Neuronal stem cell (in vitro differentiated cells): Measurements from ENCODE around the gene LLPH.

ENCODE experiments used
- DNase-seq: peaks from one replicate; pipeline ENCODE4 v3.0.0-alpha.2; 2013; ENCODE audit warnings: low spot score
- H2AFZ ChIP-seq: one replicate; pipeline ENCODE4 v1.6.1; 2013; ENCODE audit warnings: mild to moderate bottlenecking, low read length, inconsistent platforms
- H2AK5ac ChIP-seq: 2 replicates; pipeline ENCODE4 v1.6.1; 2013; ENCODE audit warnings: low read depth, mild to moderate bottlenecking, inconsistent platforms, low read length, moderate library complexity, mixed read lengths
- H2BK120ac ChIP-seq: 2 replicates; pipeline ENCODE4 v1.6.1; 2013; ENCODE audit warnings: low read depth, mild to moderate bottlenecking, inconsistent platforms, low read length, moderate library complexity, mixed read lengths
- H2BK12ac ChIP-seq: one replicate; pipeline ENCODE4 v1.6.1; 2013; ENCODE audit warnings: low read length, inconsistent platforms
- H2BK15ac ChIP-seq: 2 replicates; pipeline ENCODE4 v1.6.1; 2013; ENCODE audit warnings: mild to moderate bottlenecking, low read length, inconsistent platforms, mixed read lengths
- H2BK5ac ChIP-seq: one replicate; pipeline ENCODE4 v1.6.1; 2013; ENCODE audit warnings: inconsistent platforms, mild to moderate bottlenecking, low read length, moderate library complexity
- H3K14ac ChIP-seq: one replicate; pipeline ENCODE4 v1.6.1; 2013; ENCODE audit warnings: low read length, inconsistent platforms
- H3K18ac ChIP-seq: 2 replicates; pipeline ENCODE4 v1.6.1; 2013; ENCODE audit warnings: low read length, inconsistent platforms
- H3K23ac ChIP-seq: 2 replicates; pipeline ENCODE4 v1.6.1; 2013; ENCODE audit warnings: low read depth, mild to moderate bottlenecking, mixed read lengths, low read length, inconsistent platforms; ENCODE audit not compliant: poor library complexity
- H3K27ac ChIP-seq: replicated peaks from 3 replicates; pipeline ENCODE4 v1.5.1; 2013; ENCODE audit warnings: low read length, inconsistent platforms
- H3K27me3 ChIP-seq, 3 experiments: 2 replicates each; pipeline ENCODE4 v1.6.1; 2013; ENCODE audit warnings: low read length in 3 of 3, mild to moderate bottlenecking in 2 of 3, inconsistent platforms in 1 of 3, low read depth in 1 of 3, mixed read lengths in 1 of 3, moderate library complexity in 1 of 3; ENCODE audit not compliant: control insufficient read depth in 3 of 3, insufficient read depth in 3 of 3
- H3K36me3 ChIP-seq, 2 donors: replicated peaks in 1 of 2; 2 replicates each; pipeline ENCODE4 v1.6.1; 2013; ENCODE audit warnings: low read length in 2 of 2; ENCODE audit not compliant: control insufficient read depth in 2 of 2, insufficient read depth in 2 of 2
- H3K4ac ChIP-seq: 2 replicates; pipeline ENCODE4 v1.6.1; 2013; ENCODE audit warnings: inconsistent platforms, mild to moderate bottlenecking, low read length, moderate library complexity
- H3K4me1 ChIP-seq, 2 donors: 1 replicate in 1 of 2; 2 replicates in 1 of 2; pipeline ENCODE4 v1.6.1; 2013; ENCODE audit warnings: low read length in 2 of 2, low read depth in 1 of 2; ENCODE audit not compliant: control insufficient read depth in 2 of 2, insufficient read depth in 1 of 2
- H3K4me2 ChIP-seq: one replicate; pipeline ENCODE4 v1.6.1; 2013; ENCODE audit warnings: mild to moderate bottlenecking, low read length, inconsistent platforms; ENCODE audit not compliant: insufficient read depth, poor library complexity, severe bottlenecking
- H3K4me3 ChIP-seq, 2 donors: 2 replicates each; pipeline ENCODE4 v1.5.1; 2013; ENCODE audit warnings: low read length in 2 of 2, mild to moderate bottlenecking in 2 of 2, inconsistent platforms in 1 of 2, moderate library complexity in 1 of 2
- H3K79me1 ChIP-seq: one replicate; pipeline ENCODE4 v1.6.1; 2013; ENCODE audit warnings: low read depth, mild to moderate bottlenecking, inconsistent platforms, low read length, moderate library complexity
- H3K9ac ChIP-seq: one replicate; pipeline ENCODE4 v1.6.1; 2013; ENCODE audit warnings: mild to moderate bottlenecking, low read depth, low read length, inconsistent platforms; ENCODE audit not compliant: poor library complexity
- H3K9me3 ChIP-seq, 2 donors: replicated peaks in 1 of 2; 2 replicates each; pipeline versions ENCODE3 to v1.6.1; 2013; ENCODE audit warnings: low read length in 2 of 2, mild to moderate bottlenecking in 2 of 2, inconsistent platforms in 1 of 2, low read depth in 1 of 2, mixed read lengths in 1 of 2, moderate library complexity in 1 of 2; ENCODE audit not compliant: control insufficient read depth in 2 of 2, insufficient read depth in 1 of 2
- H4K8ac ChIP-seq: one replicate; pipeline ENCODE4 v1.6.1; 2013; ENCODE audit warnings: low read depth, mild to moderate bottlenecking, inconsistent platforms, low read length, moderate library complexity
- H4K91ac ChIP-seq: one replicate; pipeline ENCODE4 v1.6.1; 2013; ENCODE audit warnings: low read length, low read depth, mild to moderate bottlenecking, inconsistent platforms; ENCODE audit not compliant: poor library complexity
- WGBS, 2 donors: extraction: QIAGEN DNeasy Blood & Tissue Kit; methylation state at CpG; one replicate each; pipeline ENCODE4 v1.1.7; 2013; ENCODE audit warnings: missing lambda C conversion rate in 2 of 2, mixed read lengths in 1 of 2; ENCODE audit not compliant: insufficient read length in 2 of 2, insufficient replicate concordance in 1 of 2; ENCODE audit errors: extremely low coverage in 2 of 2; 5-methylcytosine and 5-hydroxymethylcytosine counted together

Gene LLPH

DNA sequence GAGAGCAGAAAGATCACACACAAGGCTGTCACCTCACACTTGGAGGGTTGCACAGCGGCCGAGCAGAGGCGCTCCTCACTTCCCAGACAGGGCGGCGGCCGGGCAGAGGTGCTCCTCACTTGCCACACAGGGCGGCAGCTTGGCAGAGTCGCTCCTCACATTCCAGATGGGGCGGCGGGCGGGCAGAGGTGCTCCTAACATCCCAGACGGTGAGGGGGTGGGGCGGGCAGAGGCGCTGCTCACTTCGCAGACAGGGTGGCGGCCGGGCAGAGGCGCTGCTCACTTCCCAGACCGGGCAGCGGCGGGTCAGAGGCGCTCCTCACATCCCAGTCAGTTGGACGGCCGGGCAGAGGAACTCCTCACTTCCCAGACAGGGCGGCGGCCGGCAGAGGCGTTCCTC, 30.2 kb upstream of the LLPH start:
- H4K8ac ChIP-seq: no peak overlapping the region
- H3K9me3 ChIP-seq: peaks cover 2 to 16% of the 10 kb centered on the region in 2 donors
- H3K18ac ChIP-seq: no peak overlapping the region
- no peak overlapping the region for H2BK120ac ChIP-seq
- H3K4me2 ChIP-seq: no peak overlapping the region
- H2AK5ac ChIP-seq: no peak overlapping the region
- peak overlapping the region; percentile 50 for H3K9ac ChIP-seq
- H3K36me3 ChIP-seq: peaks cover 0 to 3% of the 10 kb centered on the region in 2 donors
- no peak overlapping the region for H3K4ac ChIP-seq
- no peak overlapping the region for H2AFZ ChIP-seq
- DNase-seq: no peak
- H3K14ac ChIP-seq: no peak overlapping the region
- H3K23ac ChIP-seq: no peak overlapping the region
- no CpG with 5 or more reads among the region's 28 CpGs for WGBS, 2 donors
- H3K27me3 ChIP-seq: no peaks in the 10 kb centered on the region
- no peaks in the 10 kb centered on the region for H3K79me1 ChIP-seq
- H3K27ac ChIP-seq: no peak overlapping the region
- no peaks in the 10 kb centered on the region for H3K4me1 ChIP-seq
- no peak overlapping the region for H3K4me3 ChIP-seq
- no peak overlapping the region for H2BK5ac ChIP-seq
- H2BK12ac ChIP-seq: no peak overlapping the region
- no peak overlapping the region for H4K91ac ChIP-seq
- H2BK15ac ChIP-seq: no peak overlapping the region

GRCh38 chr12:66159123-66159522, 28.6 kb upstream of the LLPH start:
- no peaks in the 10 kb centered on the region for H3K79me1 ChIP-seq
- no peak overlapping the region for H3K4me2 ChIP-seq
- H2BK120ac ChIP-seq: no peak overlapping the region
- no peak overlapping the region for H2BK15ac ChIP-seq
- no peak overlapping the region for H4K8ac ChIP-seq
- peaks cover under 1 to 2% of the 10 kb centered on the region in 2 donors for H3K9me3 ChIP-seq
- no peak overlapping the region for H2BK5ac ChIP-seq
- H3K9ac ChIP-seq: no peak overlapping the region
- no peak overlapping the region for H3K23ac ChIP-seq
- H2AK5ac ChIP-seq: no peak overlapping the region
- H4K91ac ChIP-seq: no peak overlapping the region
- H3K4ac ChIP-seq: no peak overlapping the region
- no peak overlapping the region for H2AFZ ChIP-seq
- peaks cover 0 to 3% of the 10 kb centered on the region in 2 donors for H3K36me3 ChIP-seq
- H3K27me3 ChIP-seq: no peaks in the 10 kb centered on the region
- no peak overlapping the region for H3K18ac ChIP-seq
- DNase-seq: no peak
- no peaks in the 10 kb centered on the region for H3K4me1 ChIP-seq
- H3K27ac ChIP-seq: no peak overlapping the region
- no peak overlapping the region for H3K14ac ChIP-seq
- no peak overlapping the region for H3K4me3 ChIP-seq
- H2BK12ac ChIP-seq: no peak overlapping the region

DNA sequence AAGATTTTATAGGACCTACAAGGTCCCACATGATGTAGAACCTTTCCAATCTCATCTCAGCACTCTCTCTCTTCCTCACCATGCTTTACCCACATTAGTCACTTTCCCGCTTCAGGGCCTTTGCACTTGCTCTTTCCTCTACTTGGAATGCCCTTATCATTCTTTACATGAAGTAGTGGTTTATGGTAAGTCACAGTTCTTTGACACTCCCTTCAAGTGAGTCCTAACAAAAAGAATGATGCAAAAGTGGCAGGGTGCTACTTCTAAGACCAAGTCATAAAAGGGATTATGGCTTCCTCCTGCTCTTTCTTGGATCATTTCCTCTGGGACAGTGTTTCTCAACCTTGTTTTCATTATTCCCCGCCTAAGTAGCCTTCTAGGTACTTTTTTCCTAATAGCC, 26.1 kb upstream of the LLPH start:
- H3K4me3 ChIP-seq: no peak overlapping the region
- H3K36me3 ChIP-seq: peaks cover 0 to 3% of the 10 kb centered on the region in 2 donors
- H3K4me1 ChIP-seq: no peaks in the 10 kb centered on the region
- no peak overlapping the region for H3K23ac ChIP-seq
- H2BK15ac ChIP-seq: no peak overlapping the region
- no peak overlapping the region for H3K9ac ChIP-seq
- no peak for DNase-seq
- no peak overlapping the region for H3K18ac ChIP-seq
- H4K8ac ChIP-seq: no peak overlapping the region
- no peak overlapping the region for H4K91ac ChIP-seq
- H3K14ac ChIP-seq: no peak overlapping the region
- H3K4ac ChIP-seq: no peak overlapping the region
- H2AK5ac ChIP-seq: no peak overlapping the region
- peaks cover 0 to 2% of the 10 kb centered on the region in 2 donors for H3K9me3 ChIP-seq
- H2BK12ac ChIP-seq: no peak overlapping the region
- no peaks in the 10 kb centered on the region for H3K79me1 ChIP-seq
- no peak overlapping the region for H2BK5ac ChIP-seq
- H3K4me2 ChIP-seq: no peak overlapping the region
- H2BK120ac ChIP-seq: no peak overlapping the region
- no peaks in the 10 kb centered on the region for H3K27me3 ChIP-seq
- no peak overlapping the region for H2AFZ ChIP-seq
- no CpG with 5 or more reads among the region's 2 CpGs for WGBS, 2 donors
- H3K27ac ChIP-seq: no peak overlapping the region

- Histone ChIP-seq H3K18ac (no peak overlapping the region), H3K27ac (no peak overlapping the region), H2BK15ac (no peak overlapping the region), H3K23ac (no peak overlapping the region), H2BK12ac (no peak overlapping the region), H3K36me3 (peaks cover 0 to under 1% of the 10 kb centered on the region in 2 donors), H4K91ac (no peak overlapping the region), H2AFZ (no peak overlapping the region), H3K4me1 (no peaks in the 10 kb centered on the region), H3K4ac (no peak overlapping the region), H3K9ac (no peak overlapping the region), H3K9me3 (peaks cover 0 to 2% of the 10 kb centered on the region in 2 donors), H2BK5ac (no peak overlapping the region), H2BK120ac (no peak overlapping the region), H4K8ac (no peak overlapping the region), H2AK5ac (no peak overlapping the region), H3K27me3 (no peaks in the 10 kb centered on the region), H3K4me2 (no peak overlapping the region), H3K79me1 (no peaks in the 10 kb centered on the region), H3K4me3 (no peak overlapping the region), H3K14ac (no peak overlapping the region)
- DNase-seq: no peak
Observed at GRCh38 chr12:66154776-66155175, 24.2 kb upstream of the LLPH start.
